Activated gamma-delta T cell treated with anti-CD3 and anti-CD28 coated beads, Interleukin-2, amount 50 U/mL, for 16 hours (primary cell): Measurements from ENCODE around the gene PIR.

Source experiments
- DNase-seq: peaks from one replicate; pipeline ENCODE4 v3.0.0-alpha.2; 2020; ENCODE audit warnings: low read depth

The PIR gene

DNA sequence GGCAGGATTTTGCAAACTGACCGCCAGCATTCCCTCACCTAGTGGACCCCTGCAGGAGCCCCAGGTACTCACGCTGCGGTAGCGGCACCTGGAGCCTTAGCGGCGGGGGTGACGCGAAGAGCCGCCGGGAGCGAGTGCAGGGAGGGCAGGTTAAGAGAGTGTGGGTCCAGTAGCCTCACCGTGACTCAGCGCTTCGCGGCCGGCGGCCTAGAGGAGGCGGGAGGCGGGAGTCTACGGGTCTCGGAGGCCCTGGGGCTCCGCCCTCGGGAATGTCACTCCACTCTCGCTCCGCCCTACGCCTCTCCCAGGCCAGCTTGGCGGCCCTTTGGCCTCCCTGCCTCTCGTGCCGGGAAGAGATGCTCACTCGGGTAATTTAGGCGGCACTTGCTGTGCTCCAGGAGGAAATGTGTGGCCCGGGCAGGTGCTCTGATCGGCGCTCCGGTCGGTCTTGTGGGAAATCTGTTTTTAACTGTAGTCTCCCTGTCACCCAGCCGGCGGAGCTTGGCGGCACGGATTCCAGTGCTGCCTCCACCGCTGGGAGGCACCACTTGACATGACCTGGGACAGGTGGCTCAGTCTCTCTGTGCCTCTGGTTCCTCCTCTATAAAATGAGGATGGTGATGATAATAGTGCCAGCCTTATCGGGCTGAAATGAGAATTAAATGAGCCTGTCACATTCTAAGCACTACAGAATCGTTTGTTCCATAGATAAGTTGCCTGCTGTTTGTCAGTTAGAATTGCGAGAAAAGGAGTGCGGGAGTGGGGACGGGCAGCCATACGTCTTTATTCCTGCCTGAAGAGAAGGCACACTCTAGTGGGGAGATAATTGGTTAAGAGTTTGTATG, at the start of gene PIR:
PIR (minus strand) TSS at position 216 of the 845 bp plus-strand sequence. CDS start 2,076 bp downstream, outside the sequence.
- peak; percentile 21 for DNase-seq

DNA sequence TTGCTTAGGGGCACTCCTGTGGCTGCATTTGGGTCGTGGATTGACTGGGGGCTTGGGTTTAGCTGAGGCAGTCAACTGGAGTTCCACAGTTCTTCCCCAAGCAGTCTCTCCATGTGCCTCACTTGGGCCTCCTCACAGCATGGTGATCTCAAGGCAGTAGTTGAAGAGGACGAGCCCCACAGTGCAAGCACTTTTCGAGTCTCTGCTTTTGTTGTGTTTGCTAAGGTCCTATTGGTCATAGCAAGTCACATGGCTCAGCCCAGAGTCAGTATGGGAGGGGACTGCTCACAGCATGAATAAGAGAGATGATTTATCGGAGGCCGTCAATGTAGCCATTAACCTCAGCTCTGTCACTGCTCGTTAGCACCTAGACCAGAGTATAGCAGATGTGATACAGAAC, 37.2 kb upstream of the PIR start:
- DNase-seq: no peak

DNA sequence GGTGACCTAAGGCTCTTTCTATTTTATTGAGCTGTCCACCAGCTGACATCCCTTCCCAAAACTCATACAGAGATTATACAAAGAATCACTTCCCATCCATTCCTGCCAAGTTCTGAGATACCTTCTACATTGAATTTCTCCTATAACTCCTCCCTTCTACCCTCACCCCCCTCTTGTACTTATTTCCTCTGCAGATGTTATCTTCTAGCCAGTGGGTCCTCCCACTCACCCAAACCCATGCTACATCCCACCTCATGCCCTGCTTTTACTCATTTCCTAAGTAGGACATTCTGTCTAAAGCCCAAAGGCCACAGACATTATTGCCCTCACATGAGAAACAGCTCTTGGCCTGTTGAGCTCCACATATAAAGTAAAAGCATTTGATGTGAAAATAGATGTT, 36.0 kb upstream of the PIR start:
- DNase-seq: no peak

DNA sequence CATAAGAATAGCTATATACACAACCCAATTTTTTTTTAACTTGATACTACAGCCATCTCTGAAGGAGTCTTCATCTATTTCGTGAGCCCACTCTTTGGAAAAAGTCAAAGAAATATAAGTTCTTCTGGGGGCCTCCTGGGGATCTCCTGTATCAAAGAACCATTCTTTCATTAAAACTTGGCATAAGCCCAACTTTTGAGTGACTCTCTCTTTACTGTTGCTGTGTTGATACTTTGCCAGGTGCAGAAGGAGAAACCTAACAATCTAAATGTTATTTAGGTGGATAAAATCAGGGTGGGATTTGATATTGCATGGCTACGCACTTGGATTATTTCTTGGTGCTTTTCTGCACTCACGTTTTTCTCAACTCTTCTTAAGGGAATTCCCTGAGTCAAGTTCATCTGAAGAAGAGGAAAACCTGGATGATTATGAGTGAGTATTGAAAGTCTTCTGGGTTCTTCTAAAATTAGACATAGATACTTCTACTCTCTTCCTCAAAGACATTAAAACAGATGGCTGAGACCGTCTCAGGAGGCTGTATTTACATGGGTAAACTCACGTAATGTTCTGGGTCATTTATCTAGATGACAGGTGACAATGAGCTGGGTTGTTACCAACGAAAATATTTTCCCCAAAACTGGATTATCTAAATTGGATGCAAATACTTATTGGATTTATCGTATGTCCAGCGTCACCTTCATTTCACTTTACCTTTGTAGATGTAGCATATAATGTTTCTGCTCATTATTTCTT, 32.7 kb upstream of the PIR start:
- no peak for DNase-seq

DNA sequence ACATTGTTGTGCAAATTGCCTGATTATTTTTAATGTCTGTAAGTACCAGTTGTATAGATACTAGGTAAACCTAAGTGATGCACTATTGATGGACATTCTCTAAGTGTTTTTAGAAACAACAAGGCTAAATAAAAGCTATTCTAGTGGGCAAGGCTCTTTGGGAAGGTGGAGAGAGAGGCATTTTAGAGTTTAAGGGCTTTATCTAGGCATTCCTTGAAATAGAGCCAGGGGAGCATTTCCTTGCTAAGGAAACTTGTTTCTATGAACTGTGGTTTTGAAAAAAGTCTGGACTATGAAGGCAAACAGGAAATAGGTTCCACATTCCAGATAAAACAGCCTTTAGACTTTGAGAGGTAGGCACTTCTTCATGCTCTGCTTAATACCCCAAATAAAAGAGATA, 31.3 kb upstream of the PIR start:
- no peak for DNase-seq

DNA sequence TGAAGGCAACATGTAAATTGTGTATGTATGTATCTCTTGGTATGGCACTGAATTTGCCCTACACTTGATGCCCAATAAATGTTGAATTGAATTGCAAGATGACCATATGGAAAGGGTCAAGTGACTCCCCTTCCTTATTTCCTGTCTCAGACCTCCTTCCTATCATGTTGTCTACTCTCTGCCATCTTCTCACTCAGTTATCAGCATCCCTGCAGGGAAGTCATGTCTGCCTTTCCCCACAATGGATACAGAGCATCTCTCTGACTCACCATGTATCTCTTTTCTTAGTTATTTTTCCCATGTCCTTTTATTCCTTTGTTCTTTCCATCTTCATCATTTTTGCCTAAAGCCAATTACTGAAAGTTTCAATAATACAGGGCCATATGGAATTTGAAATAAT, 30.0 kb upstream of the PIR start:
- DNase-seq: no peak

DNA sequence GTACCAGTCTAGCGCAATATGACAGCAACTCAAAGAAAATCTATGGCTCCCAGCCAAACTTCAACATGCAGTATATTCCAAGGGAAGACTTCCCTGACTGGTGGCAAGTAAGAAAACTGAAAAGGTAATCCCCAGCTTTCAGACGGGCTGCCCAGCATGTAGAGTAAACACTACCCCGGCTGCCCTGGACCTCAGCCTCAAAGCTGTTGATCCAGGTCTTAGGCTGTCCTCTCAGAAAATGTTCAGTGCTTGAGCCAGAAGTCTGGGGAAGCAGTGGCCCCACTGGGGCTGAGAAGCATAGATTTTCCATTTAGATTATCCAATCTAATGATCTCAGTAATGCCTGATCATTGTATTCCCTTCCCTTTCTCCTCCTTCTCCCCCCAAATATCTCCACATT, 29.3 kb upstream of the PIR start:
- no peak for DNase-seq

DNA sequence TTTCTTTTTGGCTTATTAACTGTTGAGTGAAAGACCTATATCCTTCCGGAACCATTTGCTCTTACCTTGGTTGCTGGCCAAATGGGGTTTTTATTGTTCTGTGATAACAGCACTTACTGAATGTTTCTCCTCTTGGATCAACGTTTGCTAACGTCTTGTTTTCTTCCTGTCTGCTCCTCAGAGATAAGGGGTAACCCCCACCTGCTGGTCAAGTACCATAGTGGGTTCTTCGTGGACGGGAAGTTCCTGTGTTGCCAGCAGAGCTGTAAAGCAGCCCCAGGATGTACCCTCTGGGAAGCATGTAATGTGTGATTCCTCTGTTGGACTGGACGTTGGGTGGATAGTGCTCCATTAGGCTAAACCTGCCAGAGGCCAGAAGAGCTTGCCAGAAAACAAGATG, 22.8 kb upstream of the PIR start:
- no peak for DNase-seq

DNA sequence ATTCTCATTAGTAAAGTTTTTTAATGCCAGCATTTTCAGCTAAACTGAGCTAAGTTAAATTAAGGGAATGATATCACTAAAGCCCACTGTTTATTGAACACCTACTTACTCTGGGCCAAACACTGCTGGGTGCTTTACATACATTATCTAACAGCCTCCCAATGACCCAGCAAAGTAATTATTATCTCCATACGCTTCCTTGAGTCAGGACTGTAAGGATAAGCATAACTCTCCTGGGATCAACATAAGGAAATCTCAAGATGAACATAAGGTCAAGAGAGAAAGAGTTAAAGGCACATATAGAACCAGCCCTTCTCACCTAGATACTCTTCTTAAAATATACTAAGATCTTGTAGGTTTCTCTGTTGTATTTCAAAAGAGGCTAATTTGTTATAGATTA, 21.1 kb upstream of the PIR start:
- no peak for DNase-seq

DNA sequence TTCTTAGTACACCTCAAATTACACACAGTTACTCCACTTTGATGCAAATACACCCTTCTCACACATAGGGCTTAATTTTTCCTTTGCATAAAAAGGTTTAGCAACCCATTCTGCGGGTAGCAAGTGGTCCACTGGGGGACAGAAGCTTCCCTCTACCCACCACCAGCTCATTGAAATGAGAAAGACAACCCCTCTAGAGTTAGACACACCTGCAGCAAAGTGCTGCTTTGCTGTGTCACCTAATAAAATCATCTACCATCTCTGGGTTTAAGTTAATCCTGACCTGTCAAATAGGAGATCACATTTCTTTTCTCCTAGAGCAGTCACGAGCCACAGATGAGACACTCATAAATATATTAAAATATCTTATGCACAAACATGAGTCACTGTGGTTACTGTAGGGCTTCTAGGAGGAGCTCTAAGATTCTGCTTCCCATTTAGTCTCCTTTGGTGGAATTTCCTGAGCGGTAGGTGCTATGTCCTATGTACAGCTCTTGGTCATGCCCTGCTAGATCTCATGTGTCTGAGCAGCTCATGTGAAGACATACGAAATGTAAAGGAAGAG, 19.4 kb upstream of the PIR start:
- DNase-seq: no peak

DNA sequence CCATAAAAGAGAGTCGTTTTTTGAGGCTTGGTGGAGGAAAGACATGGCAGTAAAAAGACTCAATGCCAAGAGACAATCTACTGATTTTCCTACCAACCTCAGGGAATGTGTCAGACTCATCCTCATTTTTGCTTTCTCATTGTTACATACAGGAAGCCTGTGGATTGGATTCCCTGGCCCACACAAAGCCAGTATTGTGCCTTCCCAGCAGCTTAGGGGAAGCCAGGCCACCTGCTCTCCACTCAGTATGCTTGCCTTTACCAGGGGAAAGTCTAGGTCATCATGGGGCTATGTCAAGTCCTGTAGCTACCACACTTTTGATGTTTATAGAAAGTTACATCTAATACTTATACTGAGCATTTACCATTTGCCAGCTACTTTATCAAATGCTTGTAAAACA, 18.4 kb upstream of the PIR start:
- DNase-seq: no peak

DNA sequence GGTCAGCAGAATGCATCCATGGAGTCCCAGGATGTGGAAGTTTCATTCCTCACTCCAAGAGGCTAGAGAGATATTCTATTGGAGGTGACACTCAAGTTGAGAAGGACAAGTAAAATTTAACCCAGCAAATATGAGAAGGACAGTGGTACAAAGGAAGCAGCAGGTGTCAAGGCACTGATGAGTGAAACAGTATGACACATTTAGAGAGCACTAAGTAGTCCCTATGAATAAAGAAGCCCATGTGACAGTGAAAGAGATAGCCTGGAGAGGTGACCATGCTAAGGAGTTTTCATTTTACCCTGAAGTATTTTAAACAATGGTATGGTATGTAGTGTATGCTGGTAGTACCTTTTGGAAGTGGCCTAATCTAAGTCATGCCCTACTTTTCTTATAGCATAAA, 16.7 kb upstream of the PIR start:
- DNase-seq: no peak

DNA sequence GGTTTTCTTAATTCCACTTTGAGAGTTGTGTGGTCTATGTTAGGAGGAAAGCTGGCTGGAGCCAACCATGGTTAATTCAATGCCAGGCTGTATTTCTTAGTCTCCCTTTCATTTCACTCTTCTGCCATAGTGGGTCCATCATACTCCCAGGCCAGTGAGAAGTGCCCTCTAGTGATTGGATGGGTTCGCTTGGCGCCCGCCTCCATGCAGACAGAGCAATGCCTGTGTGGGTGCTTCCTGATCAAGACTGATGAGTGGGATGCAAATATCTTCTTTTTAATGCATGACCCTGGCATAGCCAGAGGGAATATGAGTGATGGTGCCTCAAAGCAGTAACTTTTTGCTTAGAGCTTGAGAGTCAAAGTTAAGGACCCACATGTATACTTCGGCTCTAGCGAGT, 13.9 kb upstream of the PIR start:
- DNase-seq: no peak

DNA sequence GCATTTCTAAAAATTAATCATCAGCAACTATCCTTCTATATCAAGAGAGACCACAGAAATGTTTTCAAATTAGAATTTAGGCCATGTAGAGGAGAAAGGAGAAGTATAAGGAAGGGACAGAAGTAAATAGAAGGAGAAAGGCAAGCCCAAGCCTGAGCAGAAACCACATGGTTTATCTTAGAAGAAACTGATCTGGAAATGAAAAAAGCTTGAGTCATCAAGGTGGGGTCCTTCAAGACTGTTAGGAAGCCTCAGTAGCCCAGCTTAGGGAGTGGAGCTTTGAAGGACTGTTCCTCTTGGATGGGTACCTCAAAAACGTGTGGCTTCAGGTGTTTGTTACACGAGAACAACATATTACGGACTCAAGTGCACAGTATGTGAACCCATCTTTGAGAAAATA, 12.0 kb upstream of the PIR start:
- no peak for DNase-seq

DNA sequence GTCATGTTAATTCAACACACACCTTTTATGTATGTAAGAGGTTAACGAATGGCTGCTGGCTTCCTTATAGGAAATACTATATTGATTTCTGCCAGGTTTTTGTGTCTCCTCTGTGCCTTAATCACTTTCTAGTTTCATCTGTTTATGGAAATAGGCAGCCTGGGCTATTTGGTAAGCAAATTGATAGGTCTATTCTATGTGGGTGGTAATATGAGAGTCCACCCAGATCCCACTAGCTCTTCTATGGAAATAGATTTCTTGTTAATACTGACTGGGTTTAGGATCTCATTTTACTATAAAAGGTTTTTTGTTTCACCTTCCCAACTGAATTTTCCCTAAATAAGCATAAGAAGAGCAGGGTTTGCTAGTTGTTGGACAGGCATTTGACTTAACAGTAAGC, 11.5 kb upstream of the PIR start:
- DNase-seq: no peak

DNA sequence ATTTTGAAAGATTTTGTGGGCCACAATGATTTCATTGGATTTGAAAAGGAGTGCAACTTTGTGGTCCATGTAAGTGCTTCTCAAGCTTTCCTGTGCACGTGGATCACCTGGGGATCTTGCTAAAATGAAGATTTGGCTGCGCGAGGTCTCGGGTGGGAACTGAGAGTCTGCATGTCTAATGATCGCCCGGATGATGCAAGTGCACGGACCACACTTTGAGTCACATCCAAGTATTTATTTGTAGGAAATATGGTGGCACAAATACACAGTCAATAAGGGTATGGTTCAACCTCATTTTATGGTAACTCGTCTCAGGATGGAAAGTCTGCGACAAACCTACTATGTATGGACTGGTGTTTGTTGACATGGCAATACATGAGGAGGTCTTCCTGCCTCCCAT, 8.4 kb upstream of the PIR start:
- no peak for DNase-seq

DNA sequence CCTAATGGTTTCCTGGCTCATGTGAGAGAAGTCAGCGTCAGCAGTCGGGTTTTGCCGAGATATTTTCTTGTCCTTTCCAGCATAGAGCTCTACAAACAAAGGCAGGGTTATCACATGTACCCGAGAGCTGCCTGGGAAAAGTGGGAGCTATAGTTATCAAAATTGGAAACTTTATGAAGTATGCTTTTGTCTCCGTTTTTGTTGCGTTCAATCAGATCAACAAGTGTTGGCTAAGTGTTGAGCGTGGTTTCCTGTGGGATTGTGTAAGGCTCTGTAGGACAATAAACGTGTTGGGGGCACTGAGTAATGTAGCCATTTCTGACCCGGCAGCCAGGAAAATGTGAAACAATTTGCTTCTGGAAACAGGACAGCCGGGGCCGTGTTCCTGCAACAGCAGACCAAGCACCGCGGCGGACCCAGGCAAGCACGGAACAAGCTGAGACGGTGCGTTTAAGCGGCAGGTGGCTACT, 7.4 kb upstream of the PIR start, which contains the start of gene BMX:
BMX (plus strand) TSS at position 311 of the 470 bp plus-strand sequence. CDS start 7,547 bp downstream, outside the sequence.
- DNase-seq: no peak

DNA sequence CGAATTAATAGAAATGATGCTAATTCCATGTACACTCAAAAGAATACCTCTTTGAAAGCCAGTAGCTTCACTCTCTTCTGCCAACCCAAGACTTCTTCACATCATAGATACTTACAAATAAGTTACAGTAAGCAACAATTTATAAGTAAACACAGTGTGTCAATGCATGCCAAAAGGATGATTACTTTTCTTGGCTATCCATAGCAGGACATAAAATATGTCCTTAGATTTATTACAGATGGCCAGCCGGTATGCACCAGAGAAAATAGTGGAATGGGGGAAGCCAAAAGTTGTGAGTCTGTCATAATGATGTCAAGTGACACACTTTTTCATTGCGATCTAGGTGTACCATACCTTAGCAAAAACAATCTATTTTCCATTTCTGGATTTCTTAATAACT, 6.8 kb upstream of the PIR start:
- DNase-seq: no peak

DNA sequence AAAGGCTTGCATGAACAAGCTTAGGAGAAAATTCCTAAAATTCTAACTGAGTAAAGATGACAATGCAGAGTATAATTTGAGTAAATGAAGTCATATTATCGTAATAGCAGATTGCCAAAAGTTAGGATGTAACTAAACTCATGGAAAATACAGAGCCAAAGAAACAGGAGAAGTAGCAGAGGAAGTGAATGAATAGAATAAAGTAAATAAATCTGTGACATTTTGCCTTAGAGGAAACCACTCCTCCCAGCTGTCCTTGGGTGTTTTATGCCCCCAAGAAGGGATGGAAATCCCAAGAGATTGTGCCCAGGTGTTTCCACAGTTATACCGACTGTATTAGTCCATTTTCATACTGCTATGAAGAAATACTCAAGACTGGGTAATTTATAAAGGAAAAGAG, 5.6 kb upstream of the PIR start:
- DNase-seq: no peak

DNA sequence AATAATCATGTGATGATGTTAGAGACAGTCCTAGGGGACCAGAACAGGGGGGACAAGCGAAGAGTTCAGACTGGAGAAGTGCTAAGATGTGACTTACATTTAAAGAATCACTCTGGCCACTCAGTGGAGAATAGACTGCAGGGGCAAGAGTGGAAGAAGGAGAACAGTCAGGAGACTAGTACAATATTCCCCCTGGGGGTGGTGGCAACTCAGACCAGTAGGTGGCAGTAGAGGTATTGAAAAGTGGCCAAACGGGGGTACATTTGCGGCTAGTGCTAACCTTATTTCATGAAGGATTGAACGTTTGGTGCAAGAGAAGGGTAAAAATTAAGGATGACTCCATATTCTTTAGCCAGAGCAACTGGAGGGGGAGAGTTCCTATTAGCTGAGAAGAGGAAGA, 4.7 kb upstream of the PIR start:
- peak; percentile 23 for DNase-seq

DNA sequence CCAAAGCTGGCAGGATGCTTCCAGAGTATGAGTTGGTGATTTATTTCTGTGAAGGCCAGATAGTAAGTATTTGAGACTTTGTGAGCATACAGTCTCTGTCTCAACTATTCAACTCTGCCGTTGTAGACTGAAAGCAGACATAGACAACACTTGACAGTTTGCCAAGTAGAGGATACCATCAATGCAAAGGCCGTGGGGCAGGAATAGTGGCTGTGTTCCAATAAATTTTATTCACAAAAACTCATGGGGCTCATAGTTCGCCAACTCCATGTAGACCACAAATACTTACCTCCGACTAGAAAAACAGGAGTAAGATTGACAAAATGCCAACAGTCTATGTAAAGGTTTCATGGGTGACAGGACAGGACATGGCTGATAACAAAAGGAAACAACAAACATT, 3.7 kb upstream of the PIR start:
- no peak for DNase-seq

DNA sequence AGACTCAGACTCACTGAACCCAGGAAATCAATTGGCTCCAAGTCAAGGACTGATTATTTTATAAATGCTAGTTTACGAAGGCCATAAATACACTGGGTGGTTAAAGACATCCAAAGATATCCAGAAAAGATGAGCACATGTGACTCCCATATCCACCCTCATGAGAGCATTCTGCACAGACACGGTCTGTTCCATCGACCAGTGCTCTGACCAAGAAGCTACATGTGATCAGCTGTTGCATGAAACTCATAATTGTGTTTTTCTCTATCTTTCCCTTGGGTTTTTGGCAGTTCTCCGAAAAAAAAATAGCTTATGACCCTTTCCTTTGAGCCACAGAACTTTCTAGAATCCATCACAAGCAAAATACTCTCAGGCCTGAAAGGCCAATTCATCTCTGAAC, 2.7 kb upstream of the PIR start:
- DNase-seq: no peak

DNA sequence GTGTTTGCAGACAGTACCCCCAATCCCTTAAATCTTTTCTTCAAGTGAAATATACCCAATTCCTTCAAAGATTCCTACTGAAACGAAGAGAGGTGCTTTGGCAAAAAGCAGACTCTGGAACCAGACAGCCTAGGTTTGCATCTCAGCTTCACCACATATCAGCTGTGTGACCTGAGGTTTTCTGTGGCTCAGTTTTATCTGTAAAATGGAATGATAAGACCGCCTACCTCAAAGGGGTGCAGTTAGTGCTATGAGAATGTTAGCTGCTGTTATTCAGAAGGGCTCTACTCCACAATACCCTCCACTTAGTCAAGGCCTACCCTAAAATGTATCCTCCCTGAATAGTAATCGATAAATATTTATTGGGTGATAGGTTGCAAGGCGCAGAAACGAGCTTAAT, 664 bp downstream of the PIR start:
- no peak for DNase-seq
